GM19035 (cell line): Measurements from ENCODE around the gene SPAG16.

ENCODE experiments used
- ATAC-seq: cut with Tn5 transposase; IDR thresholded peaks from one replicate; pipeline ENCODE4 v1.9.1; 2021; ENCODE audit not compliant: unreplicated experiment

Gene SPAG16

GRCh38 chr2:213789940-213790339 lies 505.7 kb downstream of the SPAG16 start:
- ATAC-seq, result no peak

- no peak for ATAC-seq
Observed at GRCh38 chr2:213792045-213792444, 507.8 kb downstream of the SPAG16 start.

GRCh38 chr2:213806125-213806726 lies 522.0 kb downstream of the SPAG16 start:
- ATAC-seq, result no peak

DNA sequence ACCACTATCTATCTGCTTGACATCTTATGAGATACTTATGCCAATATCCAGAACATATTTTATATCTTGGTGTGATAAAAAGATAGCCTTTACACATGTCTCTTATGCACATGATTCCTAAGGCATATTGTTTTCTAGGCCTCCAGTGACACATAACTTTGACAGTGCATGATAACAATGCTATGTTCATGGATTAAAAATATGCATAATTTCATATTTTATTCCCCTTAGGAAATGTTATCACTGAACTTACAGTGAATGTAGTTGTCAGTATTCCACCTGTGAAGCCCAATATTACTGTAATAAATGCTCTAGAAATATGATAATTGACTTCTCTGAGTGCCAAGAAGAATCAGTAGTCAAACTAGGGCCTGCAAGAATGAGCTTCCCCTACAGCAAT lies 532.3 kb downstream of the SPAG16 start:
- no peak for ATAC-seq

DNA sequence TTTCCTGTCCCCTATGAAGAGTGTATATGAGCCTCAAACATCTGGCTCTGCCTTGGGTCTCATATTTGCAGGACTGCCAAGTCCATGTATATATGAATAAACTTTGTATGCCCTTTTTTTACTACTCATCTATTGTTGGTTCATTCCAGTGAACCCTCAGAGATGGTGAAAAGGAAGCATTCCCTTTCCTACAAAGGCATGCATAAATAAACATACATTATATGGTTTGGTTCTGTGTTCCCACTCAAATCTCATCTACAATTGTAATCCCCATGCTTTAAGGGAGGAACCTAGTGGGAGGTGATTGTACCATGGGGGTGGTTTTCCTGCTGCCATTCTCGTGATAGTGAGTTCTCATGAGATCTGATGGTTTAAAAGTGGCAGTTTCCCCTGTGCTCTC lies 534.2 kb downstream of the SPAG16 start:
- ATAC-seq, result no peak

GRCh38 chr2:213834331-213834730 lies 550.1 kb downstream of the SPAG16 start:
- ATAC-seq, result no peak

- ATAC-seq, result no peak
Observed at GRCh38 chr2:213834746-213835145, 550.5 kb downstream of the SPAG16 start.

- no peak for ATAC-seq
Observed at GRCh38 chr2:213846856-213847255, 562.6 kb downstream of the SPAG16 start.

GRCh38 chr2:213847316-213847715 lies 563.1 kb downstream of the SPAG16 start:
- ATAC-seq, result no peak

- ATAC-seq, result no peak
Observed at GRCh38 chr2:213848631-213849030, 564.4 kb downstream of the SPAG16 start.

DNA sequence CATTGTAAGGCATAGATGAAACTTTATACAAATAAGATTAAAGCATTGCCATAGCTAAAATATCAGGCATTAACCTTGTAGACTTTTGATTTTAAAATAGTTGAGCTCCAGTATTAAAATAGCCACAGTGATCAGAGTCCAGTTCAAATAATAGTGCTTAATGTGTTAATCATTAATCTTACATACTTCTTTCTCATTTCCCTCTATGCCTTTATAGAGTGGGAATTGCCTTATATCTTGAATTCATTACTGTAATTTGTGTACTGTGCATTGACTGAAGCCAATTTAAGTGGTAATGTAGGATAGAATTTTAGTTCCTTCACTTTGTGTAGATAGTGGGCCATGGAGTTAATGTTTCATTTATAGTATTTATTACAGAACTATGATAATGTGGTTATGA lies 577.4 kb downstream of the SPAG16 start:
- ATAC-seq, result no peak

DNA sequence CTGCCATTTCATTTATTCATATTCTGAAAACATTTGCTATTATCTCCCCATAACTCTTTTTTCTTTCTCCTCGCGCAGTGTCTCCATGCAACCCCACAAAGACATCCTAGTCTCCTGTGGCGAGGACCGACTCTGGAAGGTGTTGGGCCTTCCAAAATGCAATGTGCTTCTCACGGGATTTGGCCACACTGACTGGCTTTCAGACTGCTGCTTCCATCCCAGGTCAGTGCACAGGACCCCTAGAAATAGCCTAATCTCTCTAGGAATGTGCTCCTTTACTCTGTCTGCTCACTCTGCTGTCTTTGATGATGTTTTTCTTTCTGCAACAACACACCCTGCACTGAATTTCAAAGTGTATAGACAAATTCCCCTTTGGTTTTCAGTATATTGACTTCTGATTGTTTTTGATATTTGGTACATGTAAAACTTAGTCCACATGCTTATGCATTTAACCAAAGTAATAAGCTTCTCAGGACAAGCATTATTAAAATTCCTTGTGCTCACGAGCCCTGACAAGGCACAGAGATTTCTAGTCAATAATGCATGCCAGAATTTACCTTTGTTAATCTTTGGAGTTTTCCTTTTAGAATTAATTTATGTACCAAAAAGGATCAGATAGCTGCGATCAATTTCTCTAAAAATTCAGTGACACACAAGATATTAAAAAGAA lies 578.3 kb downstream of the SPAG16 start:
- ATAC-seq, result no peak

GRCh38 chr2:213863541-213863940 lies 579.3 kb downstream of the SPAG16 start:
- ATAC-seq, result no peak

- ATAC-seq, result no peak
Observed at GRCh38 chr2:213868526-213868925, 584.3 kb downstream of the SPAG16 start.

DNA sequence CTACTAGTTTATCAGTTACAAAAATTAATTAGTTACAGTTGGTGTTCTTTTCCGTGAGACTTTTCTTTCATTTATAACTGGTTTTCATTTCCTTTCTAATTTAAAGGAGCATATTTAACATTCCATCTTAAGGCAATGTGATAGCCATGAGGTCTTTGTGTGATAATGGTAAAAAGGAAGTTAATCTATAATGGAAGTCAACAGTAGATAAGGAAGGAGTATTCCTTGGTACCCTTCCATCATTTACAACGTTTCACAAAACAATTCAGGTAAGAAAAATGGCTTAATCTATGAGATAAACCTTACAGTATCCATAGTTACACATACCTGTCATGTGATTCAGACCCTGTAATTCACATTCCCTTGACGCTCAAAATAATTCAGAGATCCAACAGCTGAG lies 601.2 kb downstream of the SPAG16 start:
- ATAC-seq, result no peak

GRCh38 chr2:213914510-213914909 lies 630.2 kb downstream of the SPAG16 start:
- no peak for ATAC-seq

DNA sequence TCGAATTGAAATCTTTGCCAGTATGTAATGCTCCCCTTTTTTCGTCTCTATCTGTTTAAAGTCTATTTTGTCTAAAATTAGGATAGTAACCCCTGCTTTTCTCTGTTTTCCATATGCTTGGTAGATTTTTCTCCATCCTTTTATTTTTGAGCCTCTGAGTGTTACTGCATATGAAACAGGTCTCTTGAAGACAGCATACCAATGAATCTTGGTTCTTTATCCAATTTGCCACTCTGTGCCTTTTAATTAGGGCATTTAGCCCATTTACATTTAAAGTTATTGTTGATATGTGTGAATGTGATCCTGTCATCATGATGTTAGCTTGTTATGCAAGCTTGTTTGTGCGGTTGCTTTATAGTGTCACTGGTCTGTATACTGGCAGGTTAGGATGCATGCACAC lies 635.8 kb downstream of the SPAG16 start:
- no peak for ATAC-seq

DNA sequence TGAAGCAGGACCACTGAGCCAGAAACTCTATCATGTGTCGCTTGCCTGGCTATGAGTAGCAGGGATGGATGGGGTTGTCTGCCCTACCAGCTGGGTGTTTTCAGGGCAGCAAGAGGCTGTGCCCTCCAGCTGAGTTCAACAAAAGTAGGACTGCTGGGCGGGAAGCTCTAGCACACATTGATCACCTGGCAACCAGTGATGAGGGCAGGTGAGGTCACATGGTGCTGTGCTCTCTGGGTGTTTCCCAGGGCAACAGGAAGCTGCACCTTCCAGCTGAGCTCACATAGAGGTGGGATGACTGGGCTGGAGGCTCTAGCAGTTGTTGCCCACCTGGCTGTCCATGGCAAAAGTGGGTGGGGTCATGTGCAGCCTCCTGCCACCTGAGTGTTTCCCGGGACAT lies 639.3 kb downstream of the SPAG16 start:
- no peak for ATAC-seq

DNA sequence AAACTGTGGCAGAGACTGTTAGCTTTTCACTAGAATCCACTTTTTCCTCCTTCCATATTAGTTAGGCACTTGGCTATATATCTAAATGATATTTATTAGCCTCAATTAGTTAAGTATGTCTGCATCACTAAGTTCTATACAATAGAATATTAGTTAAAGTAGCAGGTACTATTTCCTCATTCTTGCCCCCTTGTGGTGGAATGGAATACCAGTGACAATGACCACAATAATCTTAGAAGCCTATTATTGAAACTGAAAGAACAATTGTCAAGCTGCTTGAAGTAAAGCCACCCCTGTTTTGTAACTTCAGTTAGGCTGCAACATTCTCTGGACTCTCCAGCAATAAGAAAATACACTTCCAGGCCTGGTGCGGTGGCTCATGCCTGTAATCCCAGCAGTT lies 650.3 kb downstream of the SPAG16 start:
- peak; percentile 98 for ATAC-seq

GRCh38 chr2:213958086-213958485 lies 673.8 kb downstream of the SPAG16 start:
- no peak for ATAC-seq

DNA sequence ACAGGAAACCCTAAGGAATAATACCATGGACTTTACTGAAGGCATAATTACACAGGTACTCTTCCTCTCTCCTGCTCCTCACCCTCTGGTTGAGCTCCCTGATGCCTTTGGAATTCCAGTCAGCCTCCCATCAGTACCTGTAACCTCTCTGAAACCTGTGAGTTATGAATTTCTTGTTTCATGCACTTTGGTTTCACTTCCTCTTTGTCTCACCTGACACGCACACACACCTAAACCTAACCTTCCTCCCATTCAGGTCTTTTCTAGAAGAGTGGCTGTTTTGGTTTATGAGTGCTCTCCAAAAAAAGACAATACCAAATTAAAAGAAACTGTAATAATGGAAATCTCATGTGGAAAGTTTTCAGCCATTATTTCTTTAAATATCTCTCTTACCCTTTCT lies 675.3 kb downstream of the SPAG16 start:
- ATAC-seq, result no peak

GRCh38 chr2:213971536-213971935 lies 687.3 kb downstream of the SPAG16 start:
- no peak for ATAC-seq

- no peak for ATAC-seq
Observed at GRCh38 chr2:213980883-213981282, 696.6 kb downstream of the SPAG16 start.
